Testis (tissue), 2 donors: ENCODE results near the gene PI4KA.
"Not testable (repeated sequence)": the region's sequence is repeated elsewhere in the genome, so short reads cannot be mapped to it uniquely, and the experiment has no call there.

ENCODE experiments used
- POLR2A ChIP-seq: fragments of 450-650 bp; IDR thresholded peaks from one replicate; pipeline ENCODE4 v1.6.1; 2017; ENCODE audit warnings: antibody characterized with exemption, mild to moderate bottlenecking, moderate library complexity
- TF ChIP-seq, protein P1 (sequence below), 3 experiments: fragments of 450-650 bp in 2 of 3; fragments of 200-600 bp in 1 of 3; sonication (generic) in 1 of 3; IDR thresholded peaks; one replicate each; pipeline ENCODE4 v1.5.1; 2016 to 2019; ENCODE audit warnings: antibody characterized with exemption in 3 of 3, mild to moderate bottlenecking in 2 of 3, moderate library complexity in 1 of 3

DNA sequence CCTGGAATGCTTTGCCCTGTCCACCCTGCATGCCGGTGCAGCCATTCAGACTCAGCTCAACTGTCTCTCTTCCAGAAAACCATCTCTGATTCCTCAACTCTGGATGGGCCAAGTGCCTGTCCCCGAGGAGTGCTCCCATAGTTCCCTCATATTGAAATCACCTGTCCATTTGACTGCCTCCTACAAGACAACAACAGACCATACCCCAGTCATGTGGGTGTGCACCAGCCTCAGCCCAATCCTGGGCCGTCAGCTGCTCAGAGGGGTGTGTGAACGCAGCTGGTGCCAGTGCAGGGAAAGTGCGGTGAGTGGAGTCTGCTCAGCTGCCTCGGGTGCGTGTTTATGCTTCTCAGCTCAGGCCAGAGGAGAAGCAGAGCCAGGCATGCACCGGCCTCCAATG, 126.2 kb downstream of the PI4KA start:
- TF ChIP-seq, protein P1, sequence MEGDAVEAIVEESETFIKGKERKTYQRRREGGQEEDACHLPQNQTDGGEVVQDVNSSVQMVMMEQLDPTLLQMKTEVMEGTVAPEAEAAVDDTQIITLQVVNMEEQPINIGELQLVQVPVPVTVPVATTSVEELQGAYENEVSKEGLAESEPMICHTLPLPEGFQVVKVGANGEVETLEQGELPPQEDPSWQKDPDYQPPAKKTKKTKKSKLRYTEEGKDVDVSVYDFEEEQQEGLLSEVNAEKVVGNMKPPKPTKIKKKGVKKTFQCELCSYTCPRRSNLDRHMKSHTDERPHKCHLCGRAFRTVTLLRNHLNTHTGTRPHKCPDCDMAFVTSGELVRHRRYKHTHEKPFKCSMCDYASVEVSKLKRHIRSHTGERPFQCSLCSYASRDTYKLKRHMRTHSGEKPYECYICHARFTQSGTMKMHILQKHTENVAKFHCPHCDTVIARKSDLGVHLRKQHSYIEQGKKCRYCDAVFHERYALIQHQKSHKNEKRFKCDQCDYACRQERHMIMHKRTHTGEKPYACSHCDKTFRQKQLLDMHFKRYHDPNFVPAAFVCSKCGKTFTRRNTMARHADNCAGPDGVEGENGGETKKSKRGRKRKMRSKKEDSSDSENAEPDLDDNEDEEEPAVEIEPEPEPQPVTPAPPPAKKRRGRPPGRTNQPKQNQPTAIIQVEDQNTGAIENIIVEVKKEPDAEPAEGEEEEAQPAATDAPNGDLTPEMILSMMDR (IDR thresholded peaks at IDR 0.05) = not testable (repeated sequence)
- not testable (repeated sequence) for TF ChIP-seq POLR2A
